Mucosa of rectum (tissue), 2 donors: Measurements from ENCODE around the gene GTF2E1.
"Not testable (repeated sequence)": the region's sequence is repeated elsewhere in the genome, so short reads cannot be mapped to it uniquely, and the experiment has no call there.

ENCODE experiments used
- H3K27ac ChIP-seq, 2 donors: one replicate each; pipeline ENCODE4 v1.7.0; 2013; ENCODE audit warnings: inconsistent platforms in 2 of 2, low read depth in 2 of 2, low read length in 2 of 2
- H3K27me3 ChIP-seq, 2 donors: one replicate each; pipeline ENCODE4 v1.7.0; 2013; ENCODE audit warnings: low read length in 2 of 2; ENCODE audit not compliant: control insufficient read depth in 2 of 2, insufficient read depth in 2 of 2
- H3K36me3 ChIP-seq, 2 donors: one replicate each; pipeline ENCODE4 v1.7.0; 2013; ENCODE audit warnings: low read length in 2 of 2; ENCODE audit not compliant: control insufficient read depth in 2 of 2, insufficient read depth in 2 of 2
- H3K4me1 ChIP-seq, 2 donors: one replicate each; pipeline ENCODE4 v1.7.0; 2013; ENCODE audit warnings: low read length in 2 of 2, mild to moderate bottlenecking in 1 of 2; ENCODE audit not compliant: control insufficient read depth in 2 of 2, insufficient read depth in 2 of 2
- H3K4me3 ChIP-seq, 2 donors: one replicate each; pipeline ENCODE4 v1.7.0; 2013; ENCODE audit warnings: low read length in 2 of 2
- H3K9ac ChIP-seq, 2 donors: one replicate each; pipeline ENCODE4 v1.7.0; 2013; ENCODE audit warnings: low read length in 2 of 2, low read depth in 1 of 2, mild to moderate bottlenecking in 1 of 2
- H3K9me3 ChIP-seq, 2 donors: one replicate each; pipeline ENCODE4 v1.7.0; 2013; ENCODE audit warnings: low read length in 2 of 2; ENCODE audit not compliant: control insufficient read depth in 2 of 2
- donor health status: healthy.
- donor health status: Normal muscosa, but diverticular disease.

GTF2E1 gene

GRCh38 chr3:120769436-120769835 is 26.9 kb downstream of the GTF2E1 start:
- Histone ChIP-seq H3K27me3 (no peaks in the 10 kb centered on the region), H3K4me1 (peaks cover 0 to 9% of the 10 kb centered on the region in 2 donors), H3K27ac (no peak overlapping the region), H3K4me3 (no peak overlapping the region), H3K36me3 (peaks cover 11 to 14% of the 10 kb centered on the region in 2 donors), H3K9ac (no peak overlapping the region), H3K9me3 (no peaks in the 10 kb centered on the region)

DNA sequence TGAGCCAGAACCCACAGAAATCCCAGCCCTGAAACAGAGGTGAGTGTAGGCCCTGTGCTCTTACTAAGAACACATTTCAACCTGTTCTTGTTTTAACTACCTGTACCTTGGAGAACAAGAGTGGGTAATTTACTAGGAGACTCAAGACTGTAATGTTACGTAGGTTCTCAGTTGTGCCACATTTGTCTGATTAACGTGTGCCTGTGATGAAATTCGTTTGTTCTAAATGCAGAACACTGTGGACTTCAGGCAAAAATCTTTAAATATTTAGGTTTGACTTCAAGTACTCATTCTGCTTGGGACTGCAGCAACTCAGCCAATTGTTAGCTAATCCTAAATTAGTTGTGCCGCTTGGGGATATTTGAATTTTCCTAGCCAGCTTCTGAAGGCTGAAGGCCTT is 28.3 kb downstream of the GTF2E1 start:
- Histone ChIP-seq H3K27ac (peak overlapping the region in 1 of 2 donors; percentile 21), H3K27me3 (no peaks in the 10 kb centered on the region), H3K4me3 (no peak overlapping the region), H3K9ac (no peak overlapping the region), H3K36me3 (peaks cover 11 to 14% of the 10 kb centered on the region in 2 donors), H3K4me1 (peaks cover 0 to 9% of the 10 kb centered on the region in 2 donors), H3K9me3 (no peaks in the 10 kb centered on the region)

GRCh38 chr3:120772081-120772480 is 29.5 kb downstream of the GTF2E1 start:
- no peaks in the 10 kb centered on the region for H3K27me3 ChIP-seq
- no peak overlapping the region for H3K9ac ChIP-seq
- no peaks in the 10 kb centered on the region for H3K9me3 ChIP-seq
- no peak overlapping the region for H3K4me3 ChIP-seq
- H3K27ac ChIP-seq, result no peak overlapping the region
- peaks cover 18 to 24% of the 10 kb centered on the region in 2 donors for H3K36me3 ChIP-seq
- H3K4me1 ChIP-seq, result peaks cover 0 to 4% of the 10 kb centered on the region in 2 donors

DNA sequence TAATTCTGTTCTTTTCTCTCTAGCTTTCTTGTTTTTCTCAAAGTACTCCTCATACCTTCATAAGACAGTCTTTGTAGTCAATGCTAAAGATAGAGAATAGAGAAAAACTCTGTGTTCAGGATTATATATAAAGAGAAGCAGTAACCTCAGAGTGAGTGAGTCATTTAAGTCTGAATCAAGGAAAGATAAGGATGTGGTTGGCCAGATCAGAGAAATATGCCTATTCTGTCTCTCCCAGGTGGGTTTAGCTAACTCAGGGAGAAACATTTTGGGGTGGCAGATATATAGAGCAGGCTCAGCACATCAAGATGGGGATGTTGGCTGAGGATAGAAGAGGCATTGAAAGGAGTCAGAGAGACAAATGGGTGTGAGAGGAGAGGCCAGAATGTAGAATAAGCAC is 31.4 kb downstream of the GTF2E1 start:
- Histone ChIP-seq H3K27ac (no peak overlapping the region), H3K4me3 (no peak overlapping the region), H3K9me3 (no peaks in the 10 kb centered on the region), H3K9ac (no peak overlapping the region), H3K36me3 (peaks cover 23 to 26% of the 10 kb centered on the region in 2 donors), H3K4me1 (no peaks in the 10 kb centered on the region), H3K27me3 (no peaks in the 10 kb centered on the region)

- Histone ChIP-seq H3K27me3 (no peaks in the 10 kb centered on the region), H3K36me3 (peaks cover 27 to 29% of the 10 kb centered on the region in 2 donors), H3K4me1 (no peaks in the 10 kb centered on the region), H3K9me3 (no peaks in the 10 kb centered on the region), H3K27ac (no peak overlapping the region), H3K4me3 (no peak overlapping the region), H3K9ac (no peak overlapping the region)
Measured at GRCh38 chr3:120775411-120775810, 32.9 kb downstream of the GTF2E1 start.

- peaks cover 24 to 25% of the 10 kb centered on the region in 2 donors for H3K36me3 ChIP-seq
- no peaks in the 10 kb centered on the region for H3K27me3 ChIP-seq
- H3K9ac ChIP-seq, result no peak overlapping the region
- H3K4me1 ChIP-seq, result no peaks in the 10 kb centered on the region
- no peaks in the 10 kb centered on the region for H3K9me3 ChIP-seq
- no peak overlapping the region for H3K27ac ChIP-seq
- no peak overlapping the region for H3K4me3 ChIP-seq
Measured at GRCh38 chr3:120778776-120779175, 36.2 kb downstream of the GTF2E1 start.

DNA sequence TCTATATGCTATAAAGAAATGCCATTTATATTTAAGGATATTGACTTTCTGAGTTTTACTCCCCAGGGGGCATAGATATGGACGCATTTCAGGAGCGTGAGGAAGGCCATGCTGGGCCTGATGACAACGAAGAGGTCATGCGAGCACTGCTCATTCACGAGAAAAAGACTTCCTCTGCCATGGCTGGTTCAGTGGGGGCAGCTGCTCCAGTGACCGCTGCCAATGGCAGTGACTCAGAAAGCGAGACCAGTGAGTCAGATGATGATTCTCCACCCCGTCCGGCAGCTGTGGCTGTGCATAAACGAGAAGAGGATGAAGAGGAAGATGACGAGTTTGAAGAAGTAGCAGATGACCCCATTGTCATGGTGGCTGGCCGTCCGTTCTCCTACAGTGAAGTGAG is 38.4 kb downstream of the GTF2E1 start:
- H3K27me3 ChIP-seq, result no peaks in the 10 kb centered on the region
- no peaks in the 10 kb centered on the region for H3K9me3 ChIP-seq
- H3K36me3 ChIP-seq, result peaks cover 24 to 25% of the 10 kb centered on the region in 2 donors
- H3K9ac ChIP-seq, result no peak overlapping the region
- no peaks in the 10 kb centered on the region for H3K4me1 ChIP-seq
- no peak overlapping the region for H3K4me3 ChIP-seq
- no peak overlapping the region for H3K27ac ChIP-seq

DNA sequence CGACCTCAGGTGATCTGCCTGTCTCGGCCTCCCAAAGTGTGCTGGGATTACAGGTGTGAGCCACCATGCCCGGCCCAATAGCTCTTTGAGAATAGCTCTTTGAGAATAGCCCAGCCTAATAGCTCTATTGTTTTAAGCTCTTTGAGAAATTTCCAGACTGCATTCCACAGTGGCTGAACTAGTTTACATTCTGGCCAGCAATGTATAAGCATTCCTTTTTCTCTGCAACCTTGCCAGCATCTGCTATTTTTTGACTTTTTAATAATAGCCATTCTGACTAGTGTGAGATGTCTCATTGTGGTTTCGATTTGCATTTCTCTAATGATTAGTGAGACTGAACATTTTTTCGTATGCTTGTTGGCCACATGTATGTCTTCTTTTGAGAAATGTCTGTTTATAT is 43.3 kb downstream of the GTF2E1 start:
- H3K4me3 ChIP-seq, H3K9ac ChIP-seq, H3K9me3 ChIP-seq, H3K4me1 ChIP-seq, H3K27ac ChIP-seq, H3K27me3 ChIP-seq, H3K36me3 ChIP-seq: not testable (repeated sequence)

- Histone ChIP-seq H3K9me3 (no peaks in the 10 kb centered on the region), H3K36me3 (no peaks in the 10 kb centered on the region), H3K27me3 (no peaks in the 10 kb centered on the region), H3K4me3 (no peak overlapping the region), H3K4me1 (no peaks in the 10 kb centered on the region), H3K27ac (no peak overlapping the region), H3K9ac (no peak overlapping the region)
Measured at GRCh38 chr3:120791010-120791409, 48.5 kb downstream of the GTF2E1 start.

DNA sequence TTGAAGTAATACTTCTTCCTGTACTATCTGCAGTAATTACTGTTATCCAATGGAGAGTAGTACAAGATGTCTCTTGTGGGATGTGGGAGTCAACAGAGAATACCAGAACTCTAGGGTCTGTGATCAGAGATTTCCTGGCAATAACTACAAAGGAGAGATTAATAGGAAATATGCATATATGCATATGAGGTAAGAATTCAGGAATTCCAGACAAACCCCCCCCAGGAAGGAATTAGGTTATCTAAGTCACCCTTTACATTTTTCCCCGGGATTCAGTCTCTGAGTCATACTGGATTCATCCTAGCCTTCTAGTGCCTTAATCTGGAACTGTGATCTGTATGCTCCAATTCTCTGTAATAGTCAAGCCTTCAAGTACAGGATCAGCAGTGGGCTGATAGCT is 49.4 kb downstream of the GTF2E1 start:
- H3K9ac ChIP-seq, result no peak overlapping the region
- H3K27me3 ChIP-seq, result no peaks in the 10 kb centered on the region

DNA sequence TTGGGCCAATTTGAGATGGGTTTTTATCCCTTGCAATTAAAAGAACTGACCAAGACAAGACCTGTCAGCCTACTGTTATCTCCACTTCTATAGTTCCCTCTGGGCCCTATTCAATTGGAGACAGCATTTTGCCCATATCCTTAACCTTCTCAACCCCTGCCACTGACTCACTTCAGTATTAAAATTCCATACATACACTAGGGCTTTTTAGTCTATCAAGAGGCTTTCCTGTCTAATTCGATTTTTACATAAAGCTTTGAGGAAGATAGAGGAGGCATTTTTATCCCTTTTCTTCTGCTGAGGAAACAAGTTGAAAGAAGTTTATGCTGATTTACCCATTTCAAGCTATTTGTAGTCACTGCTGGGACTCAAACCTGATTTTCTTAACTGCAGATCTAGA is 51.1 kb downstream of the GTF2E1 start:
- Histone ChIP-seq H3K9me3 (no peaks in the 10 kb centered on the region), H3K4me3 (no peak overlapping the region), H3K27ac (no peak overlapping the region), H3K27me3 (no peaks in the 10 kb centered on the region), H3K4me1 (peaks cover 5 to 22% of the 10 kb centered on the region in 2 donors), H3K9ac (no peak overlapping the region), H3K36me3 (no peaks in the 10 kb centered on the region)

More for the DNA sequence above, 49.4 kb downstream of the GTF2E1 start:
- Histone ChIP-seq H3K9me3 (no peaks in the 10 kb centered on the region), H3K27ac (no peak overlapping the region), H3K4me1 (peaks cover 0 to 7% of the 10 kb centered on the region in 2 donors), H3K4me3 (no peak overlapping the region), H3K36me3 (no peaks in the 10 kb centered on the region)
